Measurements from ENCODE around the gene ZBTB4.

The ZBTB4 gene

DNA sequence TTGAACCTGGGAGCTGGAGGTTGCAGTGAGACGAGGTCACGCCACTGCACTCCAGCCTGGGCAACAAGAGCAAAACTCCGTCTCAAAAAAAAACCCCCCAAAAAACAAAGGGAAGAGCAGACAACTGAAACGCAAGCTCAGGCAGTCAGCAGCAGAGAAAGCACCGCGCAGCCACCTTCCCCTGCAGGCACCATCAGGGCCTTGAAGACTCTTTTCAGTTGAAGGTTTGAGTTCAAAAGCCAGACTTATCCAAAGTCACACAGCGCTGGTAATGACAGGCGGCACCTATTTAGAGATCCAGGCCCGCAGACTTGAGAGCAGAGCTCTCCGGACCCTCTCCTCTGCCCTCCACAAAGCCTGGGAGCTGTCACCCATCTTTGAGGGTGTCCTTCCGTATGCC, 11.1 kb downstream of the ZBTB4 start:
- no peak for DNase-seq

DNA sequence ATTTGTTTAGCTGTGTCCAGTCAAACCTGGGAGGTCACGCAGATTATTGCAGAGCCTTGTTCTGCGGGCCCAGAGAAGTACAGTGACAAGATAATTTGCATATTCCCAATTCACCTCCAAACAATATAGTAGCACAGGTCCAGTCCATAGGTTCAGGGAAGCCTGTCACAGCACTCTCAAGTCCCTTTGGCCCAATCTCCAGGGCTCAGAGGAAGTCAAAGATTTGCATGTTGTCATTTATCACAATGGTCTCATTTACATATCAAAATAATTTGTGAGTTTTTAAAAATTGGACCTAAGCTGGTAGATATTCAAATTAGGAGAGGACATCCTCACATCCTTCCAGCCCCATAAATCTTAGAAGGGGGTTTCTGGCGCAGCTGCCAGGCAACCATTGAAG, 11.9 kb downstream of the ZBTB4 start:
- DNase-seq: no peak

DNA sequence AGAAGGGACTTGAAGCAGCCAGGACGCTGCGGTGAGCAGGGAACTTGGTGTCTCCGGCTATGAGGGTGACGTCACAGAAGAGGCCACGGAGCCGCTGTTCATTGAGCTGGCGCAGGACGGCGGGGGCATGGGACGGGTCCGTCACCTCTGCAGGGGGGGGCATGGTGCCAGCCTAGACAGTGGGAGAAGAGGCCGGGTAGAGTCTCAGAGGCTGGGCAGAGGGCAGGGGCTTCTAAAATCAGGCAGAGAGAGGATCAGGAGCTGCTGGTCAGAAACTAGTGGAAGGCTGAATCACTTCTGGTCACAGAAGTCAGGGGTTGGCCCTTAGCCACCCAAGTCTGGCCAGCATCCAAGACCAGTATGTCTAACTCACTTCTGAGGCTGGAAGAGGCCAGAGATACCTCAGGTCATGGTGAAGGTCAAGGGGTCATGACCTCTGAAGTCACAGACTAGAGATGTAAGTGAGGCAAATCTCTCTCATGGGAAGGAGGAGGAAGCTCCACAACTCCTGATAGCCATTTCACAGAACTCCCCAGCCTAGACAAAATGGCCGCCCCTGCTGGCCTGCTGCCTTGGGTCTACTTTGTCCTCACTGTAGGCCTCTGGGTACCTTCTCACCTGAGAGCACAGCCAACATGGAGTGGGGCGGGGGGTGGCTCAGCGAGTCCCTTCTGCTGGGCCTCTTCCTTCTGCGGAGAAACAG, 12.6 kb downstream of the ZBTB4 start:
- DNase-seq: peak; percentile 54

DNA sequence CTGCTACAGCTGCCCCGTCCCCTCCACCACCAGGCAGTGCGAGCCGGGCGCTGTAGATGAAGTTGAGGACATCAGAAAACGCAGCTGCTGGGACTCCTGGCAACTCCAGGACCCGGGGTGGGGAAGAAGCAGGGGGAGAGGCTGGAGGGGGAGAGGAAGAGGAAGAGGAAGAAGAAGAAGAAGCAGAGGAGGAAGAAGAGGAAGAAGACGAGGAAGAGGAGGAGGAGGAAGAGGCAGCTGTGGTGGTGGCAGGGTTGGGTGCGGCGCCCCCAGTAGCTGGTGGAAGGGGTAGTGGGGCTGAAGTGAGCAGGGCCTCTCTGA, 13.2 kb downstream of the ZBTB4 start:
- DNase-seq: no peak

GRCh38 chr17:7465597-7466275, 13.7 kb downstream of the ZBTB4 start:
- DNase-seq: no peak

- DNase-seq: no peak
Measured at GRCh38 chr17:7464081-7464480, 15.3 kb downstream of the ZBTB4 start.

GRCh38 chr17:7463372-7463846, 16.0 kb downstream of the ZBTB4 start:
- DNase-seq: no peak

DNA sequence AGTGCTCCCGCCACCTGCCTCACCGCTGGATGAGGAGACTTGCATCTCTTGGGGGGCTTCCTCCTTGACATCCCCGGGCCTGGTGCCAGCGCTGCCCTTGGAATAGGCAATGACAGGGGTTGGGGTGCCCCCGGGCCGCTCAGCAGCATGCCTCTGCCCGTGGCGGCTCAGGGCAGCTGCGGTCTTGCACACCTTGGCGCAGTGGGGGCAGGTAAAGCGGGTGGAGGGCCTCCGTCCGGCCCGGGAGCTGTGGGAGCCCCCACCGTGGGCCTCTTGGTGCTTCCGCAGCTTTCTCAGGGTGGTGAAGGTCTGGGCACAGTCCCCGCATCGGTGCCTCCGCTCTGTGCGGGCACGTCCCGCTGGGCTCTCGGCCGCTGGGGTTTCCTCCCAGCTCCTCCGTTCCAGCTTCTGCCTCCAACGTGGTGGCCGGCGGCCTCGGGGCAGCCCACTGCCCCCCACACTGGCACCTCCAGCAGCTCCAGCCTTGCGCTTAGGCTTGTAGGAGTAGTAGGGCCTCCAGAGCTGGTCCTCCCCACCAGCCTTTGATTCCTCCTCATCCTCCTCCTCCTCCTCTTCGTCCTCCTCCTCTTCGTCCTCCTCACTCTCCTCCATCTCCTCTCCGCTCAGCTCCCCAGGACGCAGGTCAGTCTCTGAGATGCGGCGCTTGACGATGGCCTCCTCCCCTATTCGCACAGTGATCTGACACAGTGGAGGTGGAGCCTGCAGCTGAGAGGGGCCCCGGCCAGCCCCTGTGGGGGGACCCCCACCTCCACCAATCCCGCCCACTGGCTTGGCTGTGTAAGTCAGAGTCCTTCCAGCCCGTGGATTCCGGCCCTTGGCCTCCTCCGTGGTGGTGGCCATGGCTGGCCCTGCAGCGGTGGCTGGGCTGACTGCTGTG, 16.7 kb downstream of the ZBTB4 start:
- DNase-seq: no peak

DNA sequence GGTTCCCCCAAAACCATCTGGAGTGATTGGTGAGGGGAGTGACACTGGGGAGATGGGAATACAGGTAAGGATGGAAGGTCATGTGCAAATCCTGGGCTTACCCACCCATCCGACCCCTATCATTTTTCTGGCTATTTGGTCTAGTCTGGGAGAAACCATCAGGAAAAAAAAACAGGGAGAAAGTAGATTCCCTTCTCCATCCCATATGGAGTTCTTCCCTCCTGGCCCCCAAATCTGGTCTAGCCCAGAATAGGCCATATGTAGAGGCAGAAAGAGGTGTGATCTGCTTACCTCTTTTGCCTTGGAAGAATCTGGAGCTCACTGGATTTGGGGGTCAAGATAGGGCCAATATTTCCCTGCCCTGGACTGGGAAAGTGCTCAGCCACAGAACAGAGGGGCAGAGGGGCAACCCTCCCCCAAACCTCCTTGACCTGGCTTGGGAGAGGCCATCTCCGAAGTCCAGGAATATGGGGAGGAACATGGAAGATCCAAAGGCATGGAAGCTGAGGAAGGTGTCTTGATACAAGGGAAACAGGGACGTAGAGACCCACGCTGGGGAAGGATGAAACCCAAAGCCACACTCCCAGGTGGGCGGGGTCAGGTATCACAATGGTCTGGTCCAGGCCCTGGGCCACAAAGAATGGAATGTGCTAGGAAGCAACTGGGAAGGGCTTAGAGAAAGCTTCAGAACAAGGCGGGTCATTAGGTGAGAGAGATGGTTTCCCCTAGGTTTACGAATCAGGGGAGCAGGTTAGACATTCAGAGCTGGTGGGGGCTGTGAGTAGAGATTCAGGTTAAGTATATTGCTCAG, 18.4 kb downstream of the ZBTB4 start:
- DNase-seq: no peak

DNA sequence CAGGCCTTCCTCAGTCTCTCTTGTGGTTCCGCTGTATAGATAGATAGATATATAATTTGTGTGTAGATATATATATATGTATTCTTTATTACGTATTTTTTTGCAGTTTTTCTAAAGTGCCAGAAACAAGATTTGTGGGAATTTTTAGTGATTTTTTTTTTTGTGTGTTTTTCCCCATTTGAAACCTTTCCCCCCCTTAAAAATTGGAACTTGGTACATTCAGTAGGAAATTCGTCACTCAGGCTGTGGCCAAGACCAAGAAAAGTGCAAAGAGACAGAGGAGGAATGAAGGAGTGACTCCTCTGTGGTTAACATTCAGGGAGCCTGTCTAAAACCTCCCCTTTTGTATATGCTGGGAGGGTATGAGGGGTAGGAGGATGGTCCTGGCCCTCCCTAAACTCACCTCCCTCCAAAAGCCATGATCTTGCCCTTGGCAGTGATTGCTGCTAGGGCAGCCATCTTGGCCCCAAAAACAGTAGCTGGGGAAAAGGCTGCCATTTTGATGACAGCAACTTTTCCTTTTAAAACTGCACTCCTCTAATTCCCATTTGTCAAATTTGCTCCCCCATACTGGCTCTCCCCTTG, 19.4 kb downstream of the ZBTB4 start:
- DNase-seq: no peak

GRCh38 chr17:7448461-7448860, 31.0 kb downstream of the ZBTB4 start:
- no peak for DNase-seq

- DNase-seq: no peak
Measured at GRCh38 chr17:7445619-7445968, 33.8 kb downstream of the ZBTB4 start.

DNA sequence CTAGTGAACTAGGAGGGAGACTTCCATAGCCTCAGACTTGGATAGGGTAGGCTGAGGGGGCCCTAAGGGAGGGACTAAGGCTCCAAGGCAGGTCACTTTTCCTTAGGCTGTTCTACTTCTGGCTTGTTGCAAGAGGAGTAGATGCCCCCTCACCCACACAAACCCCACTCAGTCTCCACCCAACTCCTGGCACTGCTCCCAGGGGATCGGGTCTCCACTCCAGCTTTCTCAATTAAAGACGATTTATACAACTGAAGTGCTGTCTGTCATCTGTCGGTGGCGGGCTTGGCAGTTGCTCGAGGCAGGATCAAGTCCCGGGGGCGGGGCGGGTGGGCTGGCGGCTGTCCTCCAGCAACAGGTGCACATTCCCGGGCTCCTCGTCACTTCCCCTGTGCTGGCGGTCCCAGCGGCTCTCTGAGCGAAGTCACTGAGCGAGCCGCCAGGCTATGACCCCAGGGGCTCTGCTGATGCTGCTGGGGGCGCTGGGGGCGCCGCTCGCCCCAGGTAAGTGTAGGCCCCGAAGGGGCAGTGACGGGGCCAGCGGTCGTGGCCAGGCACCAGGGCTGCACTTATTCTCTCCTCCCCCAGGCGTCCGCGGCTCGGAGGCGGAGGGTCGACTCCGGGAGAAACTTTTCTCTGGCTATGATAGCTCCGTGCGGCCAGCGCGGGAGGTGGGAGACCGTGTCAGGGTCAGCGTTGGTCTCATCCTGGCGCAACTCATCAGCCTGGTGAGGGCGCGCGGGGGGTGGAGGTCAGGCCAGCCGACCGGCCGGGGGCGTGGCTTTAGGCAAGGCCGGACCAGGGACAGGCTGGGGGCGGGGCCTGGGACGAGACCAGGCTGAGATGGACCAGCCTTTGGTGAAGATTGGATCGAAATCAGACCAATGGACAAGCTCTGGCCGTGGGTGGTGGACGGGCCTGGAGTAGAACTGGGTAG, 34.5 kb downstream of the ZBTB4 start, which contains the start of gene CHRNB1:
CHRNB1 (plus strand) TSS at position 380 of the 937 bp plus-strand sequence; CDS start at position 447, 67 bp downstream.
- DNase-seq: peak; percentile 29

DNA sequence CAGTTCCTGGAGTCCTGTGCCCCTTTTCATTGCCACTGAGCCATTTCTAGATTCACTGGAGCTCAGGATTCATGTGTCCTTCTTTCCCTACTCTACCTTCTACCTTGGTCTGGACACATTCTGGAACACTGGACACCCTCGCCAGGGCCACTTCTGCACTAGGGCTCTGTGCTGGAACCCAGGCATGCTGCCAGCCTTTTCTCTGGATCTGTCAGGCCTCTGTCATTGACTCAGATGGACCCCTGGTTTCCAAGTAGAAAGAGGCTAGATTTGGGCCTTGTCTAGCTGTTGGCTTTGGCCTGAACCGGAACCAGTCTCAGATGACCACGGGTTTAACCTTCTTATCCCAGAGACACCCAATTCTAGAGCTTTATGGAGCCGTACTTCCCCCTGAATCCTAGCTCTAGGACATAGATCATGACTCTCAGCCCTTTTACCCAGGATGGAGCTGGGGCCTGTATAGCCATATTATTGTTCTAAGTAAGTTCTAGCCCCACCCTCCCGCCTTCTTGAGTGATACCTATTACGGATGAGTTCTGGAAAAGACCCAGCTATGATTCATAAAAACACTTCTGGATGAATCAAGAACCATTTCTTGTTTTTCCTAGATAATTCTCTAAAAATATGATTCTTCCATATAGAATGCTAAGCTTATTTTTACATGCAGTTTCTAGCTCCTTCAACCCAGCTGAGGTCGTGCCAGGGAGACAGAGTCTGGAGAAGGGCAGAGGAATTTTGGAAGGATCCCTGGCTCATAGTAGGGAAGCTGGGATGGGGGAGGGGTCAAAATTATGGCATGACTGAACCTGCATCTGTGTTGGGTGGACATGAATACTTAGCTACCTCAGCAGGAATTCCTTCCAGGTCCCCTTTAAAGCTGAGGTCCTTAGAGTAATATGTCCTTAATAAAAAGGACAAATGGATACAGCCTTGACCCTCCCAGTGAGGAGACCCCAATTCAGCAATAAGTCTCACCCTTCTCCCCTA, 35.6 kb downstream of the ZBTB4 start:
- peak; percentile 45 for DNase-seq

GRCh38 chr17:7442142-7442541, 37.3 kb downstream of the ZBTB4 start:
- no peak for DNase-seq

DNA sequence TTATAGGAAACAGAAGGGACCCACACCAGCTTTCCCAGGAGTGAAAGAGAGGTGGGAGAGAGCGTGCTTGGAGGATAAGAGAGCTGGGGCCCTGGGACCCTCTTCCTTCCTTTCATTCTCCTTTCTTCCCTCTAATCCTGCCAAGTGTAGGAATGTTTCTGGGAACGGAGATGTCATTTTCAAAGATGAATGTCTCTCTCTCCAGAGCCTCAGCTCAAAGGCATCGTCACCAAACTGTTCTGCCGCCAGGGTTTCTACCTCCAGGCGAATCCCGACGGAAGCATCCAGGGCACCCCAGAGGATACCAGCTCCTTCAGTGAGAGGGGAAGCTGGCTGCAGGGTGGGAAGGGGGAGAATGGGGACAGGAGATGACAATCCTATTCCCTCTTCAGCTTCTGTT, 38.2 kb downstream of the ZBTB4 start:
- DNase-seq: no peak

- DNase-seq: peak; percentile 35
Measured at GRCh38 chr17:7440834-7441195, 38.6 kb downstream of the ZBTB4 start.

DNA sequence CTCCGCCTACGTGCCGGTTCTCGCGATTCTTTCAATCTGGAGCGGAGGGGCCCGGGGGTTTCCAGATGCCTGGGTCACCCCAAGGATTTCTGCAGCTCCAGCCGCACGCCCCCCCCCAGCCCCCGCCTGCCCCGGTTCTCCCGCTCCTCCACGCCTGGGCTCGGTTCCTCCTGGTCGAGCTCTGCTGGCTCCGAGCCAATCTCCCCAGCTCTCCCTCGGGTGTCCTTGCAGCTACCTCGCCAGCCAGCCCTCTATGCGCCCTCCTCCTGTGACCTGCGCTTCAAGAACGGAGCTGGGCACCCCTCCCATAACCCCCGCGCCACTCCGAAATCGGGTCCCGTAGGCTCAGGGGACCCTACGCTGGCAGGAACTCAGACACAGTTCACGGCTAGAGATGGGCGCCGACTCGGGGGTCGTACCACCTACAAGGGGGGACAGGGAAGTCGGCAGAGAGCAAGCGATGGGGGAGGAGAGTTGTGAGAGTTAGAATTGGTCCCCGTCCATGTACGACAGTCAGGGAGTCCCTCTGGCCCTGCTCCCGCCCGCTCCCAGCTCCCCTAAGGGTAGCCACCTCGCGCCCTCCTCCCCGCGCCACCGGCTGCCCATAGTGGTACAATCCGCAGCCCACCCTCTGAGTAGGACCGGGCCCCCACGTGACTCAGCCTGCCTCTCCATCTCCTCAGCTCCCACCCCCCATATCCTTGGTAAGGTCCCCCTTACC, 39.2 kb downstream of the ZBTB4 start:
- DNase-seq: peak; percentile 18

DNA sequence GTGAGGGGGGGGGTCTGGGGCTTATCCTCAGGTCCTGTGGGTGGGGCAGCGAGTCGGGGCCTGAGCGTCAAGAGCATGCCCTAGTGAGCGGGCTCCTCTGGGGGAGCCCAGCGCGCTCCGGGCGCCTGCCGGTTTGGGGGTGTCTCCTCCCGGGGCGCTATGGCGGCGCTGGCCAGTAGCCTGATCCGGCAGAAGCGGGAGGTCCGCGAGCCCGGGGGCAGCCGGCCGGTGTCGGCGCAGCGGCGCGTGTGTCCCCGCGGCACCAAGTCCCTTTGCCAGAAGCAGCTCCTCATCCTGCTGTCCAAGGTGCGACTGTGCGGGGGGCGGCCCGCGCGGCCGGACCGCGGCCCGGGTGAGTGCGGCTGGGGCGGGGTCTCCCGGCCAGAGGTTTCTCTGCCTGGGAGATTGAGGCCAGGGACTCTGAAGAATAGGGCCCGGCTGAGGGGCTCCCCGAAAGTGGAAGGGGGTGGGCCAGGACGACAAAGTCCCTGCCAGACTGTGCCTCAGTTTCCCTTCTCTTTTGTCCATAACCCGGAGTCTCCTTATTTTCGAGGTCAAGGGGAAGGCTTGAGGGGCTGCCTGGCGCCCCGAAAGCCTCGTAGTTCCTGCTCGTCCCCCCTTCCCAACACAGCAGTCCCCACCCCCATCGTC, 39.8 kb downstream of the ZBTB4 start, which contains the start of gene FGF11:
FGF11 (plus strand) TSS at position 51 of the 651 bp plus-strand sequence; CDS start at position 160, 109 bp downstream.
- no peak for DNase-seq
